IMR-90 (cell line): ENCODE results near the gene OR1L6. TPM values are rescaled to one million over a fixed set of nuclear protein-coding genes. Genes with fewer than 3 reads are reported as not detected.

Experiments
- ATAC-seq: fragments of 200-7000 bp; cut with Tn5 transposase; 2 replicates; pipeline ENCODE4 v1.9.1; 2020; ENCODE audit warnings: low read depth, mild to moderate bottlenecking, moderate library complexity
- BruUV-seq: library from RNA; stranded (reverse); fragments of 400-500 nt; replicated peaks from 2 replicates; lab custom pipeline; 2021; lab: Mats Ljungman, UMichigan
- CTCF ChIA-PET: fragments of 300-600 bp; formaldehyde crosslinking; extraction: SDS; loops from one replicate; lab custom pipeline; 2021; ENCODE audit warnings: antibody characterized with exemption; lab: Yijun Ruan, JAX
- POLR2A ChIA-PET: fragments of 300-600 bp; sonication (Branson Sonifier 250); formaldehyde crosslinking; loops from one replicate; lab custom pipeline; 2022; ENCODE audit warnings: antibody characterized with exemption; ENCODE audit not compliant: unreplicated experiment; lab: Charles Lee
- DNase-seq: peaks from one replicate; pipeline ENCODE4 v3.0.0; 2013
- H2AFZ ChIP-seq: replicated peaks from 2 replicates; pipeline ENCODE3; 2013; ENCODE audit warnings: low read length, mild to moderate bottlenecking; ENCODE audit not compliant: poor library complexity
- H2AK5ac ChIP-seq: 2 replicates; pipeline ENCODE4 v1.6.1; 2013; ENCODE audit warnings: low read depth, low read length, inconsistent platforms
- H2AK9ac ChIP-seq: replicated peaks from 2 replicates; pipeline ENCODE3; 2013; ENCODE audit warnings: mild to moderate bottlenecking, low read depth, low read length, moderate library complexity; ENCODE audit not compliant: poor library complexity
- H2BK120ac ChIP-seq: 2 replicates; pipeline ENCODE4 v1.6.1; 2013; ENCODE audit warnings: low read depth, low read length, inconsistent platforms
- H2BK15ac ChIP-seq: 3 replicates; pipeline ENCODE4 v1.6.1; 2013; ENCODE audit warnings: low read depth, low read length, inconsistent platforms
- H2BK20ac ChIP-seq: 2 replicates; pipeline ENCODE4 v1.6.1; 2013; ENCODE audit warnings: low read depth, mild to moderate bottlenecking, inconsistent platforms, low read length, moderate library complexity
- H2BK5ac ChIP-seq: 2 replicates; pipeline ENCODE4 v1.6.1; 2013; ENCODE audit warnings: mild to moderate bottlenecking, low read depth, low read length, inconsistent platforms; ENCODE audit not compliant: poor library complexity, severe bottlenecking
- H3K14ac ChIP-seq: replicated peaks from 2 replicates; pipeline ENCODE4 v1.6.1; 2013; ENCODE audit warnings: low read depth, low read length, inconsistent platforms
- H3K18ac ChIP-seq: 2 replicates; pipeline ENCODE4 v1.6.1; 2013; ENCODE audit warnings: low read depth, low read length, control low read depth
- H3K23ac ChIP-seq: 2 replicates; pipeline ENCODE4 v1.6.1; 2013; ENCODE audit warnings: low read depth, low read length, inconsistent platforms
- H3K27ac ChIP-seq: 2 replicates; pipeline ENCODE4 v1.5.1; 2013; ENCODE audit warnings: mild to moderate bottlenecking, control low read depth, low read length; ENCODE audit not compliant: insufficient read depth
- H3K27me3 ChIP-seq: 2 replicates; pipeline ENCODE4 v1.6.1; 2013; ENCODE audit warnings: low read length; ENCODE audit not compliant: control insufficient read depth, insufficient read depth
- H3K36me3 ChIP-seq: 2 replicates; pipeline ENCODE4 v1.6.1; 2013; ENCODE audit warnings: low read length, mixed read lengths; ENCODE audit not compliant: control insufficient read depth, insufficient read depth
- H3K4ac ChIP-seq: 2 replicates; pipeline ENCODE4 v1.6.1; 2013; ENCODE audit warnings: low read depth, low read length, inconsistent platforms
- H3K4me1 ChIP-seq: 2 replicates; pipeline ENCODE4 v1.6.1; 2013; ENCODE audit warnings: low read length, mixed read lengths; ENCODE audit not compliant: control insufficient read depth, insufficient read depth
- H3K4me2 ChIP-seq: 2 replicates; pipeline ENCODE4 v1.6.1; 2013; ENCODE audit warnings: low read depth, mild to moderate bottlenecking, control low read depth, low read length, moderate library complexity
- H3K4me3 ChIP-seq: 2 replicates; pipeline ENCODE4 v1.5.1; 2013; ENCODE audit warnings: low read depth, mild to moderate bottlenecking, control low read depth, low read length, moderate library complexity; ENCODE audit not compliant: insufficient read depth
- H3K56ac ChIP-seq: 2 replicates; pipeline ENCODE4 v1.6.1; 2013; ENCODE audit warnings: low read length, inconsistent platforms; ENCODE audit not compliant: insufficient read depth; ENCODE audit errors: extremely low read depth
- H3K79me1 ChIP-seq, 2 experiments: 2 replicates each; pipeline ENCODE4 v1.6.1; 2013; ENCODE audit warnings: low read length in 2 of 2, inconsistent platforms in 1 of 2, low read depth in 1 of 2
- H3K9ac ChIP-seq: 2 replicates; pipeline ENCODE4 v1.6.1; 2013; ENCODE audit warnings: low read depth, low read length, control low read depth
- H3K9me1 ChIP-seq: 2 replicates; pipeline ENCODE4 v1.6.1; 2013; ENCODE audit warnings: low read length, inconsistent platforms; ENCODE audit not compliant: insufficient read depth
- H3K9me3 ChIP-seq: 2 replicates; pipeline ENCODE4 v1.6.1; 2013; ENCODE audit warnings: low read length; ENCODE audit not compliant: control insufficient read depth, insufficient read depth
- H4K20me1 ChIP-seq: 2 replicates; pipeline ENCODE4 v1.6.1; 2013; ENCODE audit warnings: low read length, inconsistent platforms; ENCODE audit not compliant: insufficient read depth
- H4K5ac ChIP-seq: 2 replicates; pipeline ENCODE4 v1.6.1; 2013; ENCODE audit warnings: mild to moderate bottlenecking, low read depth, low read length, control low read depth
- H4K8ac ChIP-seq, 2 experiments: 2 replicates each; pipeline ENCODE4 v1.6.1; 2013; ENCODE audit warnings: low read depth in 2 of 2, low read length in 2 of 2, control low read depth in 1 of 2, inconsistent platforms in 1 of 2
- H4K91ac ChIP-seq: 2 replicates; pipeline ENCODE4 v1.6.1; 2013; ENCODE audit warnings: low read depth, low read length, inconsistent platforms; ENCODE audit not compliant: insufficient read depth
- BHLHE40 ChIP-seq: fragments of 150-350 bp; IDR thresholded peaks from 2 replicates; pipeline ENCODE4 v1.6.1; 2016; ENCODE audit warnings: mild to moderate bottlenecking, low read depth, low read length
- CEBPB ChIP-seq: IDR thresholded peaks from 2 replicates; pipeline ENCODE4 v1.6.1; 2012; ENCODE audit warnings: low read depth, low read length, improper control_type of control experiment
- RCOR1 ChIP-seq: IDR thresholded peaks from 2 replicates; pipeline ENCODE4 v1.6.1; 2012; ENCODE audit warnings: mild to moderate bottlenecking, low read length, improper control_type of control experiment; ENCODE audit not compliant: insufficient replicate concordance
- WGBS, 2 experiments: methylation state at CpG; one replicate each; pipeline versions ENCODE4 v1.1.5 to v1.1.7; 2013; ENCODE audit warnings: missing lambda C conversion rate in 2 of 2; ENCODE audit not compliant: insufficient read length in 1 of 2; ENCODE audit errors: extremely low coverage in 2 of 2; 5-methylcytosine and 5-hydroxymethylcytosine counted together
- dilution Hi-C: fragments of 300-500 bp; cut with HindIII; formaldehyde crosslinking; loops from one replicate; pipeline ENCODE4 v1.14.3; 2018; ENCODE audit warnings: low sequenced_read_pairs; ENCODE audit not compliant: unreplicated experiment
- in situ Hi-C: fragments of 300-500 bp; cut with MboI; formaldehyde crosslinking; loops from 3 replicates; pipeline ENCODE4 v1.14.3; 2019; ENCODE audit warnings: low sequenced_read_pairs, inconsistent platforms, mixed read lengths
- intact Hi-C: fragments of 100-400 bp; cut with micrococcal nuclease; formaldehyde crosslinking; loops from 2 replicates; pipeline ENCODE4 v1.10.0; 2022
- polyA plus RNA-seq, 3 experiments: library from polyadenylated mRNA; depleted of rRNA; stranded (reverse); fragments of >200 nt; gene quantifications; 2 replicates each; pipeline ENCODE4 v1.2.3, GENCODE V29; 2012; ENCODE audit warnings: low replicate concordance in 1 of 3
- total RNA-seq: library from RNA; depleted of rRNA; stranded (reverse); fragments of >200 nt; gene quantifications from 2 replicates; pipeline ENCODE4 v1.2.3, GENCODE V29; 2012

The OR1L6 gene
- total and polyA plus RNA-seq, 2 of the 4 experiments (the other 2 are of a cell fraction), result not detected

DNA sequence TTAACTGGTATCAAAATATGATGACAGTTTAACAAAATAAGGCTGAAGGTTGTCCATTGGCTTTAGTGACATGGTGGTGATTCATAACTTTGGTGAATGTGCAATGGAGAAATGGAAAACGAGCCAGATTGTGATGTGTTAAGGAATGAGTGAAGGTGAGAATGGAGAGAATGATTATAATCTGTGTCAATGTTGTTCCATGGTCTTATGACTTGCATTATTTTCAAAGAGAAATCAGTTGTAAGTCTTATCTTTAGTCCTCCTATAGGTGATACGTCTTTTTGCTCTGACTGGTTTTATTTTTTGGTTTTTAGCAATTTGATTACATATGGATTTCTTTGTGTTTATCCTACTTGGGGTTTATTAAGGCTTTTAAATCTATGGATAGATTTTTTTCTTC, 12.7 kb downstream of the OR1L6 start:
- Histone ChIP-seq H2AK9ac (no peak overlapping the region), H3K14ac (no peak overlapping the region), H3K9me1 (no peaks in the 10 kb centered on the region), H3K9me3 (peaks cover 2% of the 10 kb centered on the region; the same call in 1 of the 2 replicates), H3K4me1 (no peaks in the 10 kb centered on the region), H4K8ac (no peak overlapping the region), H2AFZ (no peak overlapping the region), H3K9ac (no peak overlapping the region), H4K91ac (no peak overlapping the region), H3K27ac (no peak overlapping the region), H2BK120ac (no peak overlapping the region), H4K20me1 (no peaks in the 10 kb centered on the region), H3K56ac (no peak overlapping the region), H2BK5ac (no peak overlapping the region), H2BK15ac (no peak overlapping the region), H3K27me3 (peaks cover 1% of the 10 kb centered on the region), H3K4ac (no peak overlapping the region), H3K79me1 (no peaks in the 10 kb centered on the region), H2AK5ac (no peak overlapping the region), H4K5ac (no peak overlapping the region), H2BK20ac (no peak overlapping the region), H3K4me2 (no peak overlapping the region), H3K18ac (no peak overlapping the region), H3K23ac (no peak overlapping the region), H3K4me3 (no peak overlapping the region), H3K36me3 (no peaks in the 10 kb centered on the region)
- ChIA-PET CTCF (no interaction called here), POLR2A (no interaction called here)
- intact Hi-C loops, result no loop called here
- BruUV-seq, result no TSS peak
- in situ Hi-C loops, result no loop called here
- dilution Hi-C loops, result no loop called here
- TF ChIP-seq CEBPB (no peak), RCOR1 (no peak), BHLHE40 (no peak)
- WGBS, 2 experiments, result no CpG with 5 or more reads among the region's 2 CpGs
- DNase-seq (no peak), ATAC-seq (no peak)
